ENCODE results near the gene CACNA1G.

DNA sequence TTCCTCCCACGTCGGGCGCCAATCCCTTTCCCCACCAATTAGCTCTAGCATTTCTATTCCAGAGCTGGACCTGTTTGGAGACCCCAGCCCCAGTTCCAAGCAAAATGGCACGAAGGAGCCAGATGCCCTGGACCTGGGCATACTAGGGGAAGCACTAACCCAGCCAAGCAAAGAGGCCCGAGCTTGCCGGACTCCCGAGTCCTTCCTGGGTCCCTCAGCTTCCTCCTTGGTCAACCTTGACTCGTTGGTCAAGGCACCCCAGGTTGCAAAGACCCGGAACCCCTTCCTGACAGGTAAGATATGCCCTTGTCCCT lies 19.2 kb upstream of the CACNA1G start:
- TF ChIP-seq, protein P1, sequence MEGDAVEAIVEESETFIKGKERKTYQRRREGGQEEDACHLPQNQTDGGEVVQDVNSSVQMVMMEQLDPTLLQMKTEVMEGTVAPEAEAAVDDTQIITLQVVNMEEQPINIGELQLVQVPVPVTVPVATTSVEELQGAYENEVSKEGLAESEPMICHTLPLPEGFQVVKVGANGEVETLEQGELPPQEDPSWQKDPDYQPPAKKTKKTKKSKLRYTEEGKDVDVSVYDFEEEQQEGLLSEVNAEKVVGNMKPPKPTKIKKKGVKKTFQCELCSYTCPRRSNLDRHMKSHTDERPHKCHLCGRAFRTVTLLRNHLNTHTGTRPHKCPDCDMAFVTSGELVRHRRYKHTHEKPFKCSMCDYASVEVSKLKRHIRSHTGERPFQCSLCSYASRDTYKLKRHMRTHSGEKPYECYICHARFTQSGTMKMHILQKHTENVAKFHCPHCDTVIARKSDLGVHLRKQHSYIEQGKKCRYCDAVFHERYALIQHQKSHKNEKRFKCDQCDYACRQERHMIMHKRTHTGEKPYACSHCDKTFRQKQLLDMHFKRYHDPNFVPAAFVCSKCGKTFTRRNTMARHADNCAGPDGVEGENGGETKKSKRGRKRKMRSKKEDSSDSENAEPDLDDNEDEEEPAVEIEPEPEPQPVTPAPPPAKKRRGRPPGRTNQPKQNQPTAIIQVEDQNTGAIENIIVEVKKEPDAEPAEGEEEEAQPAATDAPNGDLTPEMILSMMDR (IDR thresholded peaks at IDR 0.05; ENCODE audit: low read depth, low read length, poor library complexity, severe bottlenecking), result no peak
- TF ChIP-seq EZH2phosphoT487 (IDR thresholded peaks at IDR 0.05; ENCODE audit: borderline replicate concordance, low read length), result no peak
